ENCODE results near the gene PRKN.

Gene PRKN

GRCh38 chr6:161727083-161727833, 1000.3 kb downstream of the PRKN start:
- no peaks in the 10 kb centered on the region for H3K27me3 ChIP-seq (ENCODE audit: control insufficient read depth, insufficient read depth, low read length, poor library complexity, severe bottlenecking)
- no peaks in the 10 kb centered on the region for H3K36me3 ChIP-seq (ENCODE audit: control insufficient read depth, insufficient read depth, low read length)
- H3K27ac ChIP-seq (ENCODE audit: insufficient read depth, low read depth, low read length, poor library complexity, severe bottlenecking), result no peak overlapping the region
- no peaks in the 10 kb centered on the region for H3K9me3 ChIP-seq (ENCODE audit: control insufficient read depth, low read length)
- H3K4me3 ChIP-seq (ENCODE audit: insufficient read depth, low read depth, low read length), result no peak overlapping the region
- no peaks in the 10 kb centered on the region for H3K4me1 ChIP-seq (ENCODE audit: control insufficient read depth, insufficient read depth, low read length)
- 17 to 22% methylated on average over 6 of the region's 6 CpGs for WGBS, 2 experiments

- 92 to 95% methylated on average over 3 of the region's 3 CpGs for WGBS, 2 experiments
Measured at GRCh38 chr6:161722394-161722793, 1005.2 kb downstream of the PRKN start.

DNA sequence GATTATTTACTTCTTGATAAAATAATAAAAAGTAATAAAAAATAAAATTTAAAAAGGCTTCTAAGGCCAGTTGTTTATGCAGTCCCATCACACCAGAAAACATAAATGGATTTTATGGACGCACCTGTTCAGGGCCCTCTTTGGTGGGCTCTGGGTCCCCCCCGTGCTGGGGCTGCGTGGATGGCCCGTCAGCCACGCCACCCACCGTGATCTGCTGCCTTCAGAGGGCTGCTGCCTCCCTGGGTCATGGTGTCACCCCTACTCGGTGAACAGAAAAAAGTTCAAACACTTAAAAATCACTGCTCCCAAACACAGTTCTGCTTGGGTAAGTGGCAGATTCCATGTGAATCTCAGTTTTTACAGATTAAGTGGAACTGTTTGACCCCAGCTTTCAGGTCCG, 1006.1 kb downstream of the PRKN start:
- no peak overlapping the region for H3K27ac ChIP-seq (ENCODE audit: insufficient read depth, low read depth, low read length, poor library complexity, severe bottlenecking)
- no peak overlapping the region for H3K4me3 ChIP-seq (ENCODE audit: insufficient read depth, low read depth, low read length)
- no peaks in the 10 kb centered on the region for H3K4me1 ChIP-seq (ENCODE audit: control insufficient read depth, insufficient read depth, low read length)
- H3K36me3 ChIP-seq (ENCODE audit: control insufficient read depth, insufficient read depth, low read length), result no peaks in the 10 kb centered on the region
- no peaks in the 10 kb centered on the region for H3K27me3 ChIP-seq (ENCODE audit: control insufficient read depth, insufficient read depth, low read length, poor library complexity, severe bottlenecking)
- 81% methylated on average over 8 of the region's 8 CpGs for WGBS, 2 experiments
- H3K9me3 ChIP-seq (ENCODE audit: control insufficient read depth, low read length), result no peaks in the 10 kb centered on the region

More at GRCh38 chr6:161722394-161722793, 1005.2 kb downstream of the PRKN start:
- no peak overlapping the region for H3K4me3 ChIP-seq (ENCODE audit: insufficient read depth, low read depth, low read length)
- H3K4me1 ChIP-seq (ENCODE audit: control insufficient read depth, insufficient read depth, low read length), result no peaks in the 10 kb centered on the region
- H3K9me3 ChIP-seq (ENCODE audit: control insufficient read depth, low read length), result no peaks in the 10 kb centered on the region
- no peak overlapping the region for H3K27ac ChIP-seq (ENCODE audit: insufficient read depth, low read depth, low read length, poor library complexity, severe bottlenecking)
- no peaks in the 10 kb centered on the region for H3K36me3 ChIP-seq (ENCODE audit: control insufficient read depth, insufficient read depth, low read length)
- H3K27me3 ChIP-seq (ENCODE audit: control insufficient read depth, insufficient read depth, low read length, poor library complexity, severe bottlenecking), result no peaks in the 10 kb centered on the region

- Histone ChIP-seq H3K27me3 (ENCODE audit: control insufficient read depth, insufficient read depth, low read length, poor library complexity, severe bottlenecking) (no peaks in the 10 kb centered on the region), H3K27ac (ENCODE audit: insufficient read depth, low read depth, low read length, poor library complexity, severe bottlenecking) (no peak overlapping the region), H3K9me3 (ENCODE audit: control insufficient read depth, low read length) (no peaks in the 10 kb centered on the region), H3K4me1 (ENCODE audit: control insufficient read depth, insufficient read depth, low read length) (no peaks in the 10 kb centered on the region), H3K4me3 (ENCODE audit: insufficient read depth, low read depth, low read length) (no peak overlapping the region), H3K36me3 (ENCODE audit: control insufficient read depth, insufficient read depth, low read length) (no peaks in the 10 kb centered on the region)
- WGBS, 2 experiments, result 83 to 97% methylated on average over 3 of the region's 3 CpGs
Measured at GRCh38 chr6:161716176-161716575, 1011.4 kb downstream of the PRKN start.

GRCh38 chr6:161711938-161712337, 1015.6 kb downstream of the PRKN start:
- no peaks in the 10 kb centered on the region for H3K9me3 ChIP-seq (ENCODE audit: control insufficient read depth, low read length)
- H3K4me3 ChIP-seq (ENCODE audit: insufficient read depth, low read depth, low read length), result no peak overlapping the region
- H3K27ac ChIP-seq (ENCODE audit: insufficient read depth, low read depth, low read length, poor library complexity, severe bottlenecking), result no peak overlapping the region
- 86% methylated on average over 1 of the region's 1 CpG for WGBS, 2 experiments
- H3K4me1 ChIP-seq (ENCODE audit: control insufficient read depth, insufficient read depth, low read length), result no peaks in the 10 kb centered on the region
- no peaks in the 10 kb centered on the region for H3K36me3 ChIP-seq (ENCODE audit: control insufficient read depth, insufficient read depth, low read length)
- no peaks in the 10 kb centered on the region for H3K27me3 ChIP-seq (ENCODE audit: control insufficient read depth, insufficient read depth, low read length, poor library complexity, severe bottlenecking)

- H3K4me1 ChIP-seq (ENCODE audit: control insufficient read depth, insufficient read depth, low read length), result no peaks in the 10 kb centered on the region
- H3K4me3 ChIP-seq (ENCODE audit: insufficient read depth, low read depth, low read length), result no peak overlapping the region
- H3K36me3 ChIP-seq (ENCODE audit: control insufficient read depth, insufficient read depth, low read length), result no peaks in the 10 kb centered on the region
- no peaks in the 10 kb centered on the region for H3K27me3 ChIP-seq (ENCODE audit: control insufficient read depth, insufficient read depth, low read length, poor library complexity, severe bottlenecking)
- H3K9me3 ChIP-seq (ENCODE audit: control insufficient read depth, low read length), result no peaks in the 10 kb centered on the region
- no peak overlapping the region for H3K27ac ChIP-seq (ENCODE audit: insufficient read depth, low read depth, low read length, poor library complexity, severe bottlenecking)
Measured at GRCh38 chr6:161711515-161711914, 1016.1 kb downstream of the PRKN start.

DNA sequence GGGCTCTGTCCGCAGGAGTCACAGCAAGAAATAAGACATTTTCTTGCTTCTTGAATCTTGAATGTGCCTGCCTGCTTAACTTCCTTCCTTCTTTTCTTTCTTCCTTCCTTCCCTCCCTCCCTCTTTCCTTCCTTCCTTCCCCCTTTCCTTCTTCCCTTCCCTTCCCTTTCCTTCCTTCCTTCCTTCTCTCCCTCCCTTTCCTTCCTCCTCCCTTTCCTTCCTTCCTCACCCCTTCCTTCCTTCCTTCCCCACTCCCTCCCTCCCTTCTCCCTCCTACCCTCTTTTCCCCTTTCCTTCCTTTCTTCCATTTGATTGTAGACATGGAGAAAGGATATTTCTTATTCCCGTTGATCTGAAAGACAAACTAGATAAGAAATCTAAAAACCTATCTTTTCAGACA, 1016.9 kb downstream of the PRKN start:
- Histone ChIP-seq H3K4me3 (ENCODE audit: insufficient read depth, low read depth, low read length) (no peak overlapping the region), H3K27me3 (ENCODE audit: control insufficient read depth, insufficient read depth, low read length, poor library complexity, severe bottlenecking) (no peaks in the 10 kb centered on the region), H3K27ac (ENCODE audit: insufficient read depth, low read depth, low read length, poor library complexity, severe bottlenecking) (no peak overlapping the region), H3K9me3 (ENCODE audit: control insufficient read depth, low read length) (no peaks in the 10 kb centered on the region), H3K4me1 (ENCODE audit: control insufficient read depth, insufficient read depth, low read length) (no peaks in the 10 kb centered on the region), H3K36me3 (ENCODE audit: control insufficient read depth, insufficient read depth, low read length) (no peaks in the 10 kb centered on the region)
- WGBS, 2 experiments, result 86 to 98% methylated on average over 1 to 2 of the region's 2 CpGs

- no peaks in the 10 kb centered on the region for H3K4me1 ChIP-seq (ENCODE audit: control insufficient read depth, insufficient read depth, low read length)
- H3K36me3 ChIP-seq (ENCODE audit: control insufficient read depth, insufficient read depth, low read length), result no peaks in the 10 kb centered on the region
- H3K4me3 ChIP-seq (ENCODE audit: insufficient read depth, low read depth, low read length), result no peak overlapping the region
- WGBS, 2 experiments, result 60 to 100% methylated on average over 1 of the region's 1 CpG
- H3K27ac ChIP-seq (ENCODE audit: insufficient read depth, low read depth, low read length, poor library complexity, severe bottlenecking), result no peak overlapping the region
- H3K27me3 ChIP-seq (ENCODE audit: control insufficient read depth, insufficient read depth, low read length, poor library complexity, severe bottlenecking), result no peaks in the 10 kb centered on the region
- H3K9me3 ChIP-seq (ENCODE audit: control insufficient read depth, low read length), result no peaks in the 10 kb centered on the region
Measured at GRCh38 chr6:161701056-161701455, 1026.5 kb downstream of the PRKN start.

DNA sequence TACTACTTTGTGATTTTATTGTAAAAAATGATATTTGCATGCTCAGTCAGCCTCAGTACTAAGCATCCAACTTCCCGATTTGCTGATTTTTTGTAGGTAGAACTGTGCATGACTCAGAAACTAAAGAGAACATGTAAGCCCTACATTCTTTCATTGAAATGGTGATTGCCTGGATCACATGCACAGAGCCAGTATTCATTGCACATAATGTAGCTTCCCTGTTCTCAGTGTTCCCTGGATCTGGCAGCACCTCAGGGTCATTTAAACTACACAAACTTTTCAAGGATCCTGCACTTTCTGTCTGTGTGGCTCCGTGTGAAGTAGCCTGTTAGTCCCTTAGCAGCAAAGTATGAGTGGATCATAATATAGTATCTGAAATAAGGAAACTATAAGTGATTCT, 1030.8 kb downstream of the PRKN start:
- H3K9me3 ChIP-seq (ENCODE audit: control insufficient read depth, low read length), result no peaks in the 10 kb centered on the region
- H3K4me1 ChIP-seq (ENCODE audit: control insufficient read depth, insufficient read depth, low read length), result no peaks in the 10 kb centered on the region
- H3K36me3 ChIP-seq (ENCODE audit: control insufficient read depth, insufficient read depth, low read length), result no peaks in the 10 kb centered on the region
- 75 to 96% methylated on average over 1 to 2 of the region's 2 CpGs for whole genome bisulfite sequencing, 2 experiments
- H3K4me3 ChIP-seq (ENCODE audit: insufficient read depth, low read depth, low read length), result no peak overlapping the region
- no peaks in the 10 kb centered on the region for H3K27me3 ChIP-seq (ENCODE audit: control insufficient read depth, insufficient read depth, low read length, poor library complexity, severe bottlenecking)
- H3K27ac ChIP-seq (ENCODE audit: insufficient read depth, low read depth, low read length, poor library complexity, severe bottlenecking), result no peak overlapping the region

DNA sequence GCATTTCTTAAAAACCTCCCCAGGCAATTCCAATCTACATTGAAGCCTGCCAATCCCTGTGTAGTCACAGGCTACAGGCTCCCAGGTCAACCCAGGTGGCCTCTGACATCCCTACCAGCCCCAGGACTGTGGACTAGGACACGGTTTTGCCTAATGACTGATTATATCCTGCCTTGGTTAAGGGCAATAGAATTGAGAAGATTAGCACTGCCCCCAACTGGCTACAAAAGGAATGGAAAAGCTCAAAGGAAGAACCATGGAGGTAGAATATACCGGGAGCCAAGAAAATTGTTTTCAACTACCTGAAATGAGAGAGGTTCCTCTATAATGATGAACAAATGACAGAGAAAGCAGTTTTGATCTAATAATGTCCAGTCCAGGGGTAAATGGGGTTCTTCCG, 1032.6 kb downstream of the PRKN start:
- no peak overlapping the region for H3K27ac ChIP-seq (ENCODE audit: insufficient read depth, low read depth, low read length, poor library complexity, severe bottlenecking)
- H3K4me1 ChIP-seq (ENCODE audit: control insufficient read depth, insufficient read depth, low read length), result no peaks in the 10 kb centered on the region
- H3K36me3 ChIP-seq (ENCODE audit: control insufficient read depth, insufficient read depth, low read length), result no peaks in the 10 kb centered on the region
- H3K27me3 ChIP-seq (ENCODE audit: control insufficient read depth, insufficient read depth, low read length, poor library complexity, severe bottlenecking), result no peaks in the 10 kb centered on the region
- H3K4me3 ChIP-seq (ENCODE audit: insufficient read depth, low read depth, low read length), result no peak overlapping the region
- 69 to 78% methylated on average over 3 of the region's 3 CpGs for WGBS, 2 experiments
- no peaks in the 10 kb centered on the region for H3K9me3 ChIP-seq (ENCODE audit: control insufficient read depth, low read length)

GRCh38 chr6:161686655-161687054, 1040.9 kb downstream of the PRKN start:
- no peaks in the 10 kb centered on the region for H3K36me3 ChIP-seq (ENCODE audit: control insufficient read depth, insufficient read depth, low read length)
- 92 to 95% methylated on average over 4 of the region's 4 CpGs for WGBS, 2 experiments
- no peak overlapping the region for H3K27ac ChIP-seq (ENCODE audit: insufficient read depth, low read depth, low read length, poor library complexity, severe bottlenecking)
- H3K4me3 ChIP-seq (ENCODE audit: insufficient read depth, low read depth, low read length), result no peak overlapping the region
- no peaks in the 10 kb centered on the region for H3K27me3 ChIP-seq (ENCODE audit: control insufficient read depth, insufficient read depth, low read length, poor library complexity, severe bottlenecking)
- H3K9me3 ChIP-seq (ENCODE audit: control insufficient read depth, low read length), result no peaks in the 10 kb centered on the region
- H3K4me1 ChIP-seq (ENCODE audit: control insufficient read depth, insufficient read depth, low read length), result no peaks in the 10 kb centered on the region
